SK-N-SH treated with all-trans-retinoic acid at 6 μM for 48 hours (cell line): ENCODE data around the gene TCEAL3.
"Not testable (repeated sequence)": the region's sequence is repeated elsewhere in the genome, so short reads cannot be mapped to it uniquely, and the experiment has no call there.

Experiments used
- CSDC2 ChIP-seq: fragments of 250-450 bp; sonication (Bioruptor Pico); IDR thresholded peaks from 2 replicates; pipeline ENCODE4 v1.5.0; 2020; ENCODE audit warnings: mild to moderate bottlenecking, moderate library complexity
- ESRRG ChIP-seq: fragments of 250-450 bp; sonication (Bioruptor Pico); IDR thresholded peaks from 2 replicates; pipeline ENCODE4 v1.6.1; 2021; ENCODE audit warnings: mild to moderate bottlenecking
- ISL1 ChIP-seq: fragments of 250-450 bp; sonication (Bioruptor Pico); IDR thresholded peaks from 2 replicates; pipeline ENCODE4 v2.1.2; 2022; ENCODE audit warnings: mild to moderate bottlenecking, moderate library complexity
- RARB ChIP-seq: fragments of 250-450 bp; sonication (Bioruptor Pico); IDR thresholded peaks from 2 replicates; pipeline ENCODE4 v1.8.0; 2021; ENCODE audit warnings: mild to moderate bottlenecking, moderate library complexity
- TCF4 ChIP-seq: fragments of 250-450 bp; sonication (Bioruptor Pico); IDR thresholded peaks from 2 replicates; pipeline ENCODE4 v1.8.0; 2021; ENCODE audit warnings: mild to moderate bottlenecking, moderate library complexity, borderline replicate concordance
- ZFP30 ChIP-seq: fragments of 450-650 bp; formaldehyde crosslinking; IDR thresholded peaks from 2 replicates; pipeline ENCODE4 v1.5.0; 2022; ENCODE audit warnings: mild to moderate bottlenecking, moderate library complexity
- ZNF8 ChIP-seq: fragments of 450-650 bp; formaldehyde crosslinking; IDR thresholded peaks from 2 replicates; pipeline ENCODE4 v1.5.0; 2020; ENCODE audit warnings: mild to moderate bottlenecking, moderate library complexity
- TF ChIP-seq, protein P1 (sequence below): fragments of 250-450 bp; sonication (Bioruptor Pico); IDR thresholded peaks from 2 replicates; pipeline ENCODE4 v1.5.1; 2020; ENCODE audit warnings: low read depth, mild to moderate bottlenecking, moderate library complexity
- TF ChIP-seq, protein P2 (sequence below): fragments of 250-450 bp; sonication (Bioruptor Pico); IDR thresholded peaks from 2 replicates; pipeline ENCODE4 v1.8.0; 2020; ENCODE audit warnings: mild to moderate bottlenecking, moderate library complexity, borderline replicate concordance

DNA sequence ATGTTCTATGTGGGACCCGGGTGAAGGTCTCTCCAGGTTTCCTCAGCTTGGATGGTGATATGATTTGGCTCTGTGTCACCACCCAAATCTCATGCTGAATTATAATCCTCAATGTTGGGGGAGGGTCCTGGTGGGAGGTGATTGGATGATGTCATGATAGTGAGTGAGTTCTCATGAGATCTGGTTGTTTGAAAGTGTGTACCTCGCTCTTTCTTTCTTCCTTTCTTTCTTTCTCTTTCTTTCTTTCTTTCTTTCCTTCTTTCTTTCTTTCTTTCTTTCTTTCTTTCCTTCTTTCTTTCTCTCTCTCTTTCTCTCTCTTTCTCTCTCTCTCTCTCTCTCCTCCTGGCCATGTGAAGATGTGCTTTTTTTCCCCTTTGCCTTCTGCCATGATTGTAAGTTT lies 51.7 kb downstream of the TCEAL3 start:
- TF ChIP-seq, protein P1, sequence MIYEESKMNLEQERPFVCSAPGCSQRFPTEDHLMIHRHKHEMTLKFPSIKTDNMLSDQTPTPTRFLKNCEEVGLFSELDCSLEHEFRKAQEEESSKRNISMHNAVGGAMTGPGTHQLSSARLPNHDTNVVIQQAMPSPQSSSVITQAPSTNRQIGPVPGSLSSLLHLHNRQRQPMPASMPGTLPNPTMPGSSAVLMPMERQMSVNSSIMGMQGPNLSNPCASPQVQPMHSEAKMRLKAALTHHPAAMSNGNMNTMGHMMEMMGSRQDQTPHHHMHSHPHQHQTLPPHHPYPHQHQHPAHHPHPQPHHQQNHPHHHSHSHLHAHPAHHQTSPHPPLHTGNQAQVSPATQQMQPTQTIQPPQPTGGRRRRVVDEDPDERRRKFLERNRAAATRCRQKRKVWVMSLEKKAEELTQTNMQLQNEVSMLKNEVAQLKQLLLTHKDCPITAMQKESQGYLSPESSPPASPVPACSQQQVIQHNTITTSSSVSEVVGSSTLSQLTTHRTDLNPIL (CRISPR knock-in tag): not testable (repeated sequence)
- not testable (repeated sequence) for TF ChIP-seq TCF4, CSDC2, ZNF8, ZFP30, ESRRG, RARB, ISL1 (CRISPR knock-in tag)
- TF ChIP-seq, protein P2, sequence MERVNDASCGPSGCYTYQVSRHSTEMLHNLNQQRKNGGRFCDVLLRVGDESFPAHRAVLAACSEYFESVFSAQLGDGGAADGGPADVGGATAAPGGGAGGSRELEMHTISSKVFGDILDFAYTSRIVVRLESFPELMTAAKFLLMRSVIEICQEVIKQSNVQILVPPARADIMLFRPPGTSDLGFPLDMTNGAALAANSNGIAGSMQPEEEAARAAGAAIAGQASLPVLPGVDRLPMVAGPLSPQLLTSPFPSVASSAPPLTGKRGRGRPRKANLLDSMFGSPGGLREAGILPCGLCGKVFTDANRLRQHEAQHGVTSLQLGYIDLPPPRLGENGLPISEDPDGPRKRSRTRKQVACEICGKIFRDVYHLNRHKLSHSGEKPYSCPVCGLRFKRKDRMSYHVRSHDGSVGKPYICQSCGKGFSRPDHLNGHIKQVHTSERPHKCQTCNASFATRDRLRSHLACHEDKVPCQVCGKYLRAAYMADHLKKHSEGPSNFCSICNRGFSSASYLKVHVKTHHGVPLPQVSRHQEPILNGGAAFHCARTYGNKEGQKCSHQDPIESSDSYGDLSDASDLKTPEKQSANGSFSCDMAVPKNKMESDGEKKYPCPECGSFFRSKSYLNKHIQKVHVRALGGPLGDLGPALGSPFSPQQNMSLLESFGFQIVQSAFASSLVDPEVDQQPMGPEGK (CRISPR knock-in tag): not testable (repeated sequence)
